CD4-positive, CD25-positive, alpha-beta regulatory T cell (primary cell): ENCODE results near the gene CERKL. TPM values are rescaled to one million over a fixed set of nuclear protein-coding genes. Genes with fewer than 3 reads are reported as not detected.

ENCODE experiments used
- ATAC-seq, 2 donors: fragments of 150-1000 bp; cut with Tn5 transposase; one replicate each; pipeline ENCODE4 v1.10.0; 2021; ENCODE audit warnings: low read depth in 2 of 2, moderate number of reproducible peaks in 2 of 2, moderate library complexity in 1 of 2
- DNase-seq, 3 donors: peaks; one replicate each; pipeline versions ENCODE4 v3.0.0 to v3.0.0-alpha.2; 2012 to 2022; ENCODE audit warnings: mixed read lengths in 1 of 3
- H3K27ac ChIP-seq: one replicate; pipeline ENCODE4 v1.7.0; 2013; ENCODE audit warnings: mild to moderate bottlenecking, low read length; ENCODE audit not compliant: insufficient read depth, poor library complexity, severe bottlenecking
- H3K27me3 ChIP-seq: one replicate; pipeline ENCODE4 v1.7.0; 2013; ENCODE audit warnings: low read length; ENCODE audit not compliant: control insufficient read depth, insufficient read depth
- H3K36me3 ChIP-seq: one replicate; pipeline ENCODE4 v1.7.0; 2013; ENCODE audit warnings: mild to moderate bottlenecking, low read length, moderate library complexity; ENCODE audit not compliant: control insufficient read depth, insufficient read depth
- H3K4me1 ChIP-seq: 2 replicates; pipeline ENCODE4 v1.7.0; 2013; ENCODE audit warnings: mild to moderate bottlenecking, low read length; ENCODE audit not compliant: insufficient read depth, control insufficient read depth, poor library complexity, severe bottlenecking
- H3K4me3 ChIP-seq: one replicate; pipeline ENCODE4 v1.7.0; 2013; ENCODE audit warnings: low read depth, mild to moderate bottlenecking, low read length, moderate library complexity
- H3K9me3 ChIP-seq, 2 experiments: 1 replicate in 1 of 2; 2 replicates in 1 of 2; pipeline ENCODE4 v1.7.0; 2013; ENCODE audit warnings: low read length in 2 of 2, mild to moderate bottlenecking in 1 of 2, moderate library complexity in 1 of 2; ENCODE audit not compliant: control insufficient read depth in 2 of 2
- H3K27ac Mint-ChIP-seq, 3 donors: one replicate each; pipeline ENCODE4 v1.8.0; 2020 to 2022; ENCODE audit warnings: mild to moderate bottlenecking in 3 of 3, mixed read lengths in 3 of 3, moderate library complexity in 2 of 3
- H3K27me3 Mint-ChIP-seq: one replicate; pipeline ENCODE4 v1.8.0; 2022; ENCODE audit warnings: mild to moderate bottlenecking, mixed read lengths
- H3K36me3 Mint-ChIP-seq: one replicate; pipeline ENCODE4 v1.8.0; 2020; ENCODE audit warnings: mixed read lengths
- H3K4me1 Mint-ChIP-seq, 4 donors: one replicate each; pipeline ENCODE4 v1.8.0; 2020 to 2022; ENCODE audit warnings: mixed read lengths in 4 of 4, mild to moderate bottlenecking in 1 of 4
- H3K4me3 Mint-ChIP-seq, 4 donors: one replicate each; pipeline ENCODE4 v1.8.0; 2020 to 2022; ENCODE audit warnings: mild to moderate bottlenecking in 4 of 4, mixed read lengths in 4 of 4, moderate library complexity in 3 of 4
- H3K9me3 Mint-ChIP-seq, 7 donors: one replicate each; pipeline ENCODE4 v1.8.0; 2020 to 2022; ENCODE audit warnings: mixed read lengths in 7 of 7, mild to moderate bottlenecking in 3 of 7, moderate library complexity in 2 of 7
- polyA plus RNA-seq, 4 donors: library from polyadenylated mRNA; unstranded; fragments of 300-500 nt; fragmentation: Illumina TruSeq; gene quantifications; one replicate each; pipeline ENCODE4 v1.2.3, GENCODE V29; 2021
- total RNA-seq: library from RNA; stranded (reverse); gene quantifications from one replicate; pipeline ENCODE4 v1.2.3, GENCODE V29; 2022

Gene CERKL
- total and polyA plus RNA-seq, 5 donors from 2014 or later: 4.2 to 12.0 (median 9.0) TPM; not detected in 1

DNA sequence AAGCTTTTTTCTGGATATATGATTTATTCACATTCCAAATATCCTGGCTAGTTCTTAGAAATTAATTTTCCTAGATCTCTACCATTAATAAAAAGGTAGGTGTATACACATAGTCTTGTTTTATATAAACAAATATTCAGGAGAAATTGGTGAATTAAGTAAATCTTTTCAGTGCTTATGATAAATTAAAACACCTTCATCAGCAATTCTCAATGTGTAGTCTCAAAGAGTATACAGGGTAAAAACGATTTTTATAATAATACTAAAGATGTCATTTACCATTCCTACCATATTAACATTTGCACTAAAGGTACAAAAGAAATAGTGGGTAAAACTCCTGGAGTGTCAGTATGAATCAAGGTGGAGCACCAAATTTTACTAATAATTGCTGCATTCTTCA is 40.2 kb downstream of the CERKL start:
- no peak overlapping the region for H3K4me3 ChIP-seq
- Mint-ChIP-seq H3K4me1 (no peaks in the 10 kb centered on the region), H3K4me3 (no peak overlapping the region), H3K27ac (no peak overlapping the region), H3K27me3 (peaks cover 14% of the 10 kb centered on the region), H3K36me3 (no peaks in the 10 kb centered on the region), H3K9me3 (no peaks in the 10 kb centered on the region)
- H3K4me1 ChIP-seq: no peaks in the 10 kb centered on the region
- DNase-seq (no peak), ATAC-seq (no peak)
- no peaks in the 10 kb centered on the region for H3K36me3 ChIP-seq
- peaks cover 3% of the 10 kb centered on the region for H3K27me3 ChIP-seq
- H3K27ac ChIP-seq: no peak overlapping the region
- no peaks in the 10 kb centered on the region for H3K9me3 ChIP-seq

GRCh38 chr2:181614874-181615638 is 41.8 kb downstream of the CERKL start:
- peaks cover 5% of the 10 kb centered on the region for H3K27me3 Mint-ChIP-seq
- no peak overlapping the region for H3K27ac Mint-ChIP-seq
- no peaks in the 10 kb centered on the region for H3K9me3 Mint-ChIP-seq
- H3K4me1 ChIP-seq: no peaks in the 10 kb centered on the region
- H3K4me3 Mint-ChIP-seq: no peak overlapping the region
- no peaks in the 10 kb centered on the region for H3K4me1 Mint-ChIP-seq
- H3K36me3 Mint-ChIP-seq: no peaks in the 10 kb centered on the region
- H3K27ac ChIP-seq: no peak overlapping the region
- H3K36me3 ChIP-seq: no peaks in the 10 kb centered on the region
- H3K9me3 ChIP-seq: no peaks in the 10 kb centered on the region
- DNase-seq (no peak), ATAC-seq (no peak)
- H3K27me3 ChIP-seq: peaks cover 2% of the 10 kb centered on the region
- no peak overlapping the region for H3K4me3 ChIP-seq

DNA sequence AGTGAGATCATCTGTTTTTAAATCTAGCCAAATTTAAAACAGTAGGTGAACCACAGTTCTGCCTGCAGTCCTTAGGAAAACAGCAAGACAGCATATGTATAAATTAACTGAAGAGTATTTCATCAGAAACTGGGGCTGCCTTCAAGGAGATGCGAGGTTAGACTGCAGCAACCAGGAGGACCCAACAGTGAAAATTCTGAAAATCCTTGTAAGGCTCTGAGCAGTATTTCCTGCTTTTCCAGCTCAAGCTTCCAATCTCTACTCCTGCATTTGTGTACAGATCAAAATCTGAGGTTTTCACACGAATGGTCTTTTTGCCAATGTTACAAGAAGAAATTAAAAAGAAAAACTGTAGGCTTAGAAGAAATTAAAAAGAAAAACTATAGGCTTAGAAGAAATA is 43.7 kb downstream of the CERKL start:
- H3K4me3 Mint-ChIP-seq: no peak overlapping the region
- no peaks in the 10 kb centered on the region for H3K27me3 Mint-ChIP-seq

DNA sequence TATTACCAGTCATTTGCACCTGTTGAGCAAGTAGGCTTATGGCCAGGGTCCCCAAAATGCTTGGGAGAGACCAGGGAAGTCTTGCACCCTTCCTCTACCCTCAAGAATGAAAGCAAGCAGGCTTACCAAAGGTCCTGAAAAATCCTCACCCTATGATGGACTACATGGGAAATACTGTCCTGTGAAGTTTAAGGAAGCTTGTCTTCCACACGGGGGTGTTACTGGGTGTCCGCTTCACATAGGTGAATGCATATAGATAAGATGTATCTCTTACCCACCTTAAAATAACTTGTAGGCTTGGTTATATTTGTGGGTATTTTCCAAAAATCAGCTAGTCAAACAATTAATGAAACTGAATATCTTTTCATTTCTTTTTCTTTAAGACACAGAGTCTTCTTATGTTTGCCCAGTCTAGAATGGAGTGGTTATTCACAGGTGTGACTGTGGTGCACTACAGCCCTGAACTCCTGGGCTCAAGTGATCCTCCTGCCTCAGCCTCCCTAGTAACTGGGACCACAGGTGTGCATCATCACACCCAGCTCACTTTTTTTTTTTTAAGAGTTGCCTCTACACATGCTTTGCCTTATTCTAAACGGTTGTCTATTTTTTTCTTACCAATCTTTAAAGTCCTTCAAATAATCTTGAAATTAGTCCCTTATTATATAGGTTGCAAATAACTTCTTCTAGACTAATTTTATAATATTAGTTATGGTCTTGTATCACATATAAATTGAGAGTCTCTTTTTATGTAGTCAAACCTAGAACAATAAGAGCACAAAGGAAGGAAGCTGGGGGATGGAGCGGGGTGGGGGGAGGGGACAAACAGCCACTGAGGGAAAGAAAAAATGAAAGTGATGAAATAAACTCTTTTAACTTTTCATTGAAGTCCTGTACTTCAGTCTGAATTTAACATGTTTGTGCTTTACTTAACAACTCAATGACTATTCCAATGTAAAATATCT is 49.0 kb downstream of the CERKL start:
- no peak overlapping the region for H3K4me3 ChIP-seq
- H3K9me3 ChIP-seq: no peaks in the 10 kb centered on the region
- Mint-ChIP-seq H3K27ac (peak overlapping the region in 1 of 3 donors; percentile 29), H3K27me3 (no peaks in the 10 kb centered on the region), H3K36me3 (peaks cover 6% of the 10 kb centered on the region), H3K4me1 (peaks cover 3 to 24% (median 14%) of the 10 kb centered on the region in 4 donors), H3K4me3 (peak overlapping the region in 1 of 4 donors; percentile 4), H3K9me3 (peaks cover 0 to 14% (median 0%) of the 10 kb centered on the region in 7 donors)
- H3K36me3 ChIP-seq: no peaks in the 10 kb centered on the region
- H3K27ac ChIP-seq: no peak overlapping the region
- no peaks in the 10 kb centered on the region for H3K4me1 ChIP-seq
- DNase-seq: peak in 1 of 3 donors; percentile 66
- no peaks in the 10 kb centered on the region for H3K27me3 ChIP-seq
- peak in 1 of 2 donors; percentile 12 for ATAC-seq

More for the DNA sequence above, 43.7 kb downstream of the CERKL start:
- Histone ChIP-seq H3K36me3 (no peaks in the 10 kb centered on the region), H3K27me3 (no peaks in the 10 kb centered on the region), H3K4me3 (no peak overlapping the region), H3K9me3 (no peaks in the 10 kb centered on the region), H3K27ac (no peak overlapping the region), H3K4me1 (no peaks in the 10 kb centered on the region)
- DNase-seq (no peak), ATAC-seq (no peak)
- Mint-ChIP-seq H3K36me3 (no peaks in the 10 kb centered on the region), H3K4me1 (peaks cover 0 to 6% (median 4%) of the 10 kb centered on the region in 4 donors), H3K9me3 (no peaks in the 10 kb centered on the region), H3K27ac (no peak overlapping the region)

DNA sequence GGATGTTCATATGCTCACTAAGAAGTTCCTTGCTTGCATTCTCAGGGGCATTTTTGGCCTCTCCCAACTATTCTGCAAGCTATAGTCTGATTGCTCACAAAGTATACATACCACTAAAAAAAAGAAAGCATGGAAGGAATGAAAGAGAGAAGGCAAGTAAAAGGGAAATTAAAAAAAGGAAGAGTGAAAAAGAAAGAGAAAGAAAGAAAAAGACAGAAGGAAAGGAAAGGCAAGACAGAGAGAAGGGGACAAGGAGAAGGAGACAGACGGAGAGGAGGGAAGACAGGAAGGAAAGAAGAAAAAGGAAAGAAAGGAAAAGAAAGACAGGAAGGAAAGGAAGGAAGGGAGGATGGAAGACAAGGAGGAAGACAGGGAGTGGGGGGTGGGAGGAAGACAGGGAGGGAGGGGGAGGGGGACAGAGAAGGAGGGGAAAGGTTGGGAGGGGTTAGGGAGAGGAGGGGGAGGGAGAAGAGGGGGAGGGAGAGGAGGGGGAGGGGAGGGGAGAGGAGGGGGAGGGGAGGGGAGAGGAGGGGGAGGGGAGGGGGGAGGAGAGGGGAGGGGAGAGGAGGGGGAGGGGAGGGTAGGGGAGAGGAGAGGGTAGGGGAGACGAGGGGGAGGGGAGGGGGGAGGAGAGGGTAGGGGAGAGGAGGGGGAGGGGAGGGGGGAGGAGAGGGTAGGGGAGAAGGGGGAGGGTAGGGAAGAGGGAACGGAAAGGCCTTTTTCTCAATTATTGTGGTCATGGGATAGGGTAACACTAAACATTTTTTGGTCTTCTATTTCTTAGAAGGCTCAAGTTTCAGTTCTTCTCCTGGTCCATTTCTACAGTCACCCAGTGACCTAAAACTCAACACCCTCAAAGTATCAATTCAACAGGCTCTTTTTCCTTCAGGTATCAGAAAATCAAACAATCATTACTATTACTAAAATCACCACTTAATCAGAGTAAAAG is 50.7 kb downstream of the CERKL start:
- DNase-seq (no peak), ATAC-seq (no peak)
- no peaks in the 10 kb centered on the region for H3K9me3 ChIP-seq
- Mint-ChIP-seq H3K27me3 (no peaks in the 10 kb centered on the region), H3K36me3 (peaks cover 6% of the 10 kb centered on the region), H3K27ac (no peak overlapping the region), H3K4me3 (peak overlapping the region in 1 of 4 donors; percentile 86), H3K9me3 (peaks cover 0 to 14% (median 0%) of the 10 kb centered on the region in 7 donors), H3K4me1 (peaks cover 3 to 24% (median 14%) of the 10 kb centered on the region in 4 donors)
- H3K4me3 ChIP-seq: no peak overlapping the region
- no peaks in the 10 kb centered on the region for H3K4me1 ChIP-seq
- H3K27me3 ChIP-seq: no peaks in the 10 kb centered on the region
- H3K27ac ChIP-seq: no peak overlapping the region
- H3K36me3 ChIP-seq: no peaks in the 10 kb centered on the region

DNA sequence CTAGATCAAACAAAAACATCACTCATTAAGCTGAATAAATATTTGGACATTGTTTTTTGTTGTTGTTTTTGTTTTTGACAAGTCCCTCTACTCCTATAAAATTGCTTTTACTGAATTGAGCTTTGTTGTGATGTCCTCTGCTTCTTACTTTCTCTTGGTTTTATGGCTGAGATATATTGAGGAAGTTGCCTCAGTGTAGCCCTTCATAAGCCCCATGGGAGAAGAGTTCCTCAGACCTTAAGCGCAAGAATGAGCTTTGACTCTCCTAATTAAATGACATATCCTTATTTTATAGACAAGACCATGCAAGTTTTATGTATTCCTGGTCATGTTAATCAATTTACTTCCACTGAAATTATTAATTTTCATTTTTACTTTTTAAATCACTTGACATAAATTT is 54.9 kb downstream of the CERKL start:
- Mint-ChIP-seq H3K9me3 (peaks cover 0 to 14% (median 0%) of the 10 kb centered on the region in 7 donors), H3K27ac (no peak overlapping the region), H3K27me3 (no peaks in the 10 kb centered on the region), H3K4me1 (peaks cover 0 to 9% (median 4%) of the 10 kb centered on the region in 4 donors), H3K36me3 (peaks cover 6% of the 10 kb centered on the region), H3K4me3 (no peak overlapping the region)
- Histone ChIP-seq H3K27ac (no peak overlapping the region), H3K27me3 (no peaks in the 10 kb centered on the region), H3K4me3 (no peak overlapping the region), H3K9me3 (no peaks in the 10 kb centered on the region), H3K4me1 (no peaks in the 10 kb centered on the region), H3K36me3 (no peaks in the 10 kb centered on the region)
- ATAC-seq (no peak), DNase-seq (no peak)

GRCh38 chr2:181596556-181596955 is 60.3 kb downstream of the CERKL start:
- H3K4me3 ChIP-seq: no peak overlapping the region
- DNase-seq: no peak
- H3K27ac ChIP-seq: no peak overlapping the region
- H3K9me3 ChIP-seq: no peaks in the 10 kb centered on the region
- ATAC-seq: no peak
- no peaks in the 10 kb centered on the region for H3K9me3 Mint-ChIP-seq
- no peaks in the 10 kb centered on the region for H3K4me1 Mint-ChIP-seq
- H3K4me1 ChIP-seq: no peaks in the 10 kb centered on the region
- H3K36me3 ChIP-seq: no peaks in the 10 kb centered on the region
- no peaks in the 10 kb centered on the region for H3K27me3 ChIP-seq
- no peak overlapping the region for H3K4me3 Mint-ChIP-seq
- no peak overlapping the region for H3K27ac Mint-ChIP-seq
- H3K36me3 Mint-ChIP-seq: no peaks in the 10 kb centered on the region
- H3K27me3 Mint-ChIP-seq: peaks cover 6% of the 10 kb centered on the region
